AG09309 (cell line): ENCODE data around the gene DOK1.

Experiments
- DNase-seq: peaks from one replicate; pipeline ENCODE4 v3.0.0-alpha.2; 2010; ENCODE audit warnings: low read depth
- H3K4me3 ChIP-seq: 2 replicates; pipeline ENCODE4 v1.5.1; 2011; ENCODE audit warnings: mild to moderate bottlenecking, low read depth, low read length, moderate library complexity; ENCODE audit not compliant: control insufficient read depth
- TF ChIP-seq, protein P1 (sequence below): IDR thresholded peaks from 2 replicates; pipeline ENCODE4 v1.5.1; 2011; ENCODE audit warnings: mild to moderate bottlenecking, low read depth, low read length, inconsistent platforms; ENCODE audit not compliant: insufficient read depth, control insufficient read depth; ENCODE audit errors: missing control alignments

DOK1 gene

DNA sequence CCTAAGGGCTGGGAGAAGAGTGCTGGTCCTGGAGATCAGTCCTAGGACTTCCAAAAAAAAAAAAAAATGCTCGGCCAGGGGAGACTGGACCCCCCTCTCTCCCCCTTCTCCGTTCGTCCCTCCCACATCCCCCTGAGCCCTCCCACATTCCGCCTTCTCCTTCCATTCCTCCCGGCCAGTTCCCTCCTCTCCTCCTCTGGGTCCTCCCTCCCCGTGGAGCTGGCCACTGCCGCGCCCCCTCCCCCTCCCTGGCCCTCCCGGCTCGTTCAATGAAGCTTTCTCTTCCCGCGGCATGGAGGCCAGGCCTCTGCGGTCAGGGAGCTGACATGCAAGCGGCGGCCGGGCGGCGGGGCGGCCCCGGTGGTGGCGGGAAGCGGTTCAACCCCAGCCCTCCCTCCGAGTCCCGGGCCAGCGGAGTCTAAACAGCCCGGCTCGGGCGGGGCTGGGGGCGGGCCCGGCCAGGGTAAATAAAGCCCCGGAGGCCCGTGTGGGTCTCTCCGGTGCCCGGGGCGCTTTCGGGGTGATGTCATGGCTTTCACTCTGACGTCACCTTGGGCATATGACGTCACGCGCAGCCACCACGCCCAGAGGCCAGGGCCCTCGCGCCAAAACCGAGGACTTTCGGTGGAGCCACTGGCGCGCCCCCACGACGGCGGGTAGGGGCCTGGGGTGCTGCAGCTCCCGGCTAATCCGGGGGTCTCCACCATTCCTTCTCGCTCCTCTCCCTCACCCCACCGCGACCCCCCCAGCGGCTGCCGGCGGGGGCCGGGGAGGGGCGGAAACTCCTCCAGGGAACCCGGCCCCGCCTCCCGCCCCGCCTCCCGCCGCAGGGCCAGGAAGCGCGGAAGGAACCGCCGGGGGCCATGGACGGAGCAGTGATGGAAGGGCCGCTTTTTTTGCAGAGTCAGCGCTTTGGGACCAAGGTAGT is at the start of gene DOK1, which contains the start of gene LOXL3:
Gene DOK1 (plus strand): TSS at position 829 of the 928 bp plus-strand sequence. CDS start 35 bp downstream, at position 864.
Gene LOXL3 (minus strand): TSS at position 51 of the 928 bp plus-strand sequence. CDS start 1,308 bp downstream, outside the sequence.
- H3K4me3 ChIP-seq: peak within 1 kb of the TSS; percentile 94
- no peak for DNase-seq
- TF ChIP-seq, protein P1, sequence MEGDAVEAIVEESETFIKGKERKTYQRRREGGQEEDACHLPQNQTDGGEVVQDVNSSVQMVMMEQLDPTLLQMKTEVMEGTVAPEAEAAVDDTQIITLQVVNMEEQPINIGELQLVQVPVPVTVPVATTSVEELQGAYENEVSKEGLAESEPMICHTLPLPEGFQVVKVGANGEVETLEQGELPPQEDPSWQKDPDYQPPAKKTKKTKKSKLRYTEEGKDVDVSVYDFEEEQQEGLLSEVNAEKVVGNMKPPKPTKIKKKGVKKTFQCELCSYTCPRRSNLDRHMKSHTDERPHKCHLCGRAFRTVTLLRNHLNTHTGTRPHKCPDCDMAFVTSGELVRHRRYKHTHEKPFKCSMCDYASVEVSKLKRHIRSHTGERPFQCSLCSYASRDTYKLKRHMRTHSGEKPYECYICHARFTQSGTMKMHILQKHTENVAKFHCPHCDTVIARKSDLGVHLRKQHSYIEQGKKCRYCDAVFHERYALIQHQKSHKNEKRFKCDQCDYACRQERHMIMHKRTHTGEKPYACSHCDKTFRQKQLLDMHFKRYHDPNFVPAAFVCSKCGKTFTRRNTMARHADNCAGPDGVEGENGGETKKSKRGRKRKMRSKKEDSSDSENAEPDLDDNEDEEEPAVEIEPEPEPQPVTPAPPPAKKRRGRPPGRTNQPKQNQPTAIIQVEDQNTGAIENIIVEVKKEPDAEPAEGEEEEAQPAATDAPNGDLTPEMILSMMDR: no peak

- TF ChIP-seq, protein P1: no peak
- H3K4me3 ChIP-seq: peak overlapping the region; percentile 26
- DNase-seq: no peak
Measured at GRCh38 chr2:74505448-74506246, 48.9 kb upstream of the DOK1 start.

- DNase-seq: peak; percentile 93
- H3K4me3 ChIP-seq: peak within 1 kb of the TSS; percentile 84
- TF ChIP-seq, protein P1: peak; percentile 53
Measured at GRCh38 chr2:74507145-74507925, 47.2 kb upstream of the DOK1 start, which contains the start of gene PCGF1. PCGF1 (minus strand) TSS chr2:74507695; CDS start chr2:74507668, 27 bp downstream.

GRCh38 chr2:74507926-74508520 is 46.5 kb upstream of the DOK1 start:
- TF ChIP-seq, protein P1: no peak
- H3K4me3 ChIP-seq: peak overlapping the region; percentile 84

GRCh38 chr2:74510272-74510671 is 44.2 kb upstream of the DOK1 start:
- no peak for DNase-seq
- TF ChIP-seq, protein P1: no peak

More at GRCh38 chr2:74507926-74508520, 46.5 kb upstream of the DOK1 start:
- no peak for DNase-seq

More at GRCh38 chr2:74510272-74510671, 44.2 kb upstream of the DOK1 start:
- H3K4me3 ChIP-seq: no peak overlapping the region
